HS-5 (cell line): ENCODE results near the gene JPH3.

Experiments
- DNase-seq: peaks from one replicate; pipeline ENCODE4 v3.0.0-alpha.2; 2012; ENCODE audit warnings: low read depth

Gene JPH3

DNA sequence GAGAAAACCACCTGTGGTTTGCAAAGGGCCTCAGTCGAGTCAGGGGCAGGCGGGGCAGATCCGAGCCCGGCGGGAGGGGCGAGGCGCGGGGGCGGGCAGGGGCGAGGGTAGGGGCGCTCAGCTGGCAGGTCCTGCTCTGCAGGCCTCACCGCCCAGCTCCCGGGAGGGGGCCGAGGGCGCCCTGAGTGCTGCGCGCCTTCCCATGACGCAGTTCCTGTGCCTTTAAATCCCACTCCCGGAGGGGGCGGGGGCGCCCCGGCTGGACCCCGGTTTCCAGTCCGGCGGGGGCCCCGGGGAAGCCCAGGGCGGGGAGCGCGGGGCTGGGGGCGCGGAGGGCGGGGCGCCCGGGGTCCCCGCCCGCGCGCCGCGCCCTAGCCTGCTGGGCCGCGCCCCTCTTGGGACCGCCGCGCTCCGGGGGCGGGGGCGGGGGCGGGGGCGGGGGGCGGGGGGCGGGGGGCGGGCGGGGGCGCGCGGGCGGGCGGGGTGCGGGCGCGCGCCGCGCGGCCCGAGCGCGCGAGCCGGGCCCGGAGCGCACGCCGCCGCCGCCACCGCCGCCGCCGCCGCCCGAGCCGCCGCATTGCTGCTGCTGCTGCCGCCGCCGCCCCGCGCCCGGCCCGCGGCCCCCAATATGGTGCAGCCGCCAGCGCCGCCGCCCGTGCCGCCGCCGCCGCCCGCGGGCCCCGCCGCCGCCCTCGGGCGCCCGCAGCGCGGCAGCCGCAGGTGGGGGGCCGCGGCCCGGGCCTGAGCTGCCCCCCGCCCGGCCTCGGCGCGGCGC, at the start of gene JPH3:
Gene JPH3 (plus strand): TSS at position 508 of the 775 bp plus-strand sequence. CDS start 639 bp downstream, outside the sequence.
- no peak for DNase-seq

DNA sequence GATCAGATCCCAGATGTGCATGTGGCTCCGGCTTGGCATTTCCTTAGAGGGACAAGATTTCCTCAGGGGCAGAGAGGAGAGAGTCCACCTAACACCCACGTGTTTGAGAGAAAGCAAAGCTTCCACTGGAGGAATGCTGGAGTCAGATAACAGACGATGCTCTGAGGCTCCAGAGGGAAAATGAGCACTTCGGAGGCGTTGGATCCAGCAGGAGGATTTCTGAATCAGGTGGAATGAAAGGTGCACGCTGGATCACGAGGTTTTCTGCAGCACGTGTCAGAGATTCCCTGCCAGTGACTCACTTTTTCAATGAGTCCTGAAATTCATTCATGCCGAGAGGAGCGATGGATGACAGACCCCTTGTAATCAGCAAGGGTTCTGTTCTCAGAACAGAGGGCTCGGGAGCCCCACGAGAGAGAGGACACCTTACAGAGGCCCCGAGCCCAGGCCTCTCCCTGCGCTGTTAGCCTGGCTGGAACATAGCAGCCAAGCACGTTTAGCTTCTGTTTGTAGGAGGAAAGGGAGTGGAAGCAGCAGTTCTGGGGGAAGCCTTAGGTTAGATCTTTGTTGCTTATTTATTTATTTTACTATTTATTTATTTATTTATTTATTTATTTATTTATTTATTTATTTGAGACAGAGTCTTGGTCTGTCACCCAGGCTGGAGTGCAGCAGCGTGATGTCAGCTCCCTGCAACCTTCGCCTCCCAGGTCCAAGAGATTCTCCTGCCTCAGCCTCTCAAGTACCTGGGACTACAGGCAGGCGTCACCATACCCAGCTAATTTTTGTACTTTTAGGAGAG, 49.3 kb upstream of the JPH3 start:
- no peak for DNase-seq

DNA sequence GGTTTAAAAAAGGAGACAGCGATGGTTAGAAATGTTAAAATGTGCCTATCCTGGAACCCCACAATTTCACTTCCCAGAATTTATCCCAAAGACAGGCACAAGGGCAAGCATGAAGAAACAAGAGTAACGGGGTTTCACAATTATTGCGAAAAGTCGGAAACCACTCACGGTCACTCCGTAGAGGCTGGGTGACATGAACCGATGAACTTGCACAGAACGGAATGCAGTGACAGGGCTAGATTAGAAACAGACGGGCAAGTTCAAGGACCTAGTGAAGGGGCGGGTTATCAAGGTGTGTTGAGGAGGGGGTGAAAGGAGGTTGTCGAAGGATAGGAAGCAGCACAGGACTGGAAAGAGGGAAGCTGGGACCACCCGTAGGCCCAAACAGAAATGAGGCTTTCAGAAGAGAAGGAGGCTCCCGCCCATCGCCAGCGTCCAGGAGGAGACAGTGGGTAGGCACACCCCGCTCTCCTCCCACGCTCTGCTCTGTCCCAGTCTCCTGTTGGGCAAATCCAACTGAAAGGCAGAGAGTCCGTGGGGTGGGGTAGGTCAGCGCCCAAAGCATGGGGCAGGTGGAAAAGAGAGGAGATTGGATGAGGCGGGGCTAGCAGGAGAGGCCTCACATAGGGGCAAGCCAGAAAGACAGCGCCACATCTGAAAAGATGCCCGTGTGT, 47.4 kb upstream of the JPH3 start:
- no peak for DNase-seq

DNA sequence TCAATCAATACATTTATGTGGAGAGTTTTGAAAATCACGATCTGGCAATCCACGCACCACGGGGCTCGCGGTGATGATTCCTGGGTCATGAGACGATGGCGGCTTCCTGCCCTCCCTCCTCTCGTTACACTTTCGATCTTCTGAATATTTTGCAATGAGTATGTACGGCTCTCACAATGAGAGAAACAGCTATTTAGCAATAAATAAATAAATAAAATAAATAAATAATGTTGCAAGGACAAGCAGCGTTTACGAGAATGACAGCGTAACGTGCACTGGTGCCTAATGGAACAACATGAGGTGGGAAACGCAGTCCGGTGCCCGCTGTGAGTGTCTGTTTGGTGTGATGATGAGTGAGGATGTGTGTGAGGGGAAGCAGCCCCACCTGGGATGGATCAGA, 46.7 kb upstream of the JPH3 start:
- no peak for DNase-seq

DNA sequence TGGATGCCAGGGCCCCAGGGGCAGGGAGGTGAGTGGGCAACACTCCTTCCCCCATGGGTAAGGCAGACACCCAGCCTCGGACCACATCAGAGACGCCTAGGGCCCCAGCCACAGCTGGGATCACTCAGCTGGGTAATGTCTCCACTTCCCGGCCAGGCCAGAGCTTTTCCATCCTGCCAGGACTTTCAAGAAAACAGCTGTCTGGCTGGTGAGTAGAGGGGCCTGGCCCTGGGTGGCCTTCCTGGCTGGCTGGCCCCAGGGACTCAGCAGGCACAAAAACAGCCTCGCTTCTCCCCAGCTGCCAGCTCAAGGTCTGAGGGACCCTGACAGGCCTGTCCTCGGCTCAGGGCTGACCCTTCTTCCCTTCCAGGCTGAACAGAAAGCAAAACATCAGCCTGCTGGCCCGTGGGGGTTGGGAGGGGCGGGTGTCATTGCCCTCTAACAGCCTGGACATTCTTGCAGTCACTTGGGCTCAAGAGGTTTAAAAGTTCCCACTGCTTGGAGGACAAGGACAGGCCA, 45.3 kb upstream of the JPH3 start:
- DNase-seq = no peak

DNA sequence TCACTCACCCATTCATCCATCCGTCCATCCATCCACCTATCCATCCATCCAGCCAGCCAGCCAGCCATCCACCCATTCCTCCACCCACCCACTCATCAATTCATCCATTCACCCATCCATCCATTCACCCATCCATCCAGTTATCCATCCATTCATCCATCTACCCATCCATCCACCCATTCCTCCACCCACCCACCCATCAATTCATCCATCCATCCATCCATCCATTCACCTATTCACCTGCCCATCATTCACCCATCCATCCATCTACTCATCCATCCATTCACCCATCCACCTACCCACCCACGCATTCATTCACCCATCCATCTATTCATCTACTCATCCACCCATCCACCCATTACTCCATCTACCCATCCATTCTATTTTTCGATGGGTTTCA, 43.6 kb upstream of the JPH3 start:
- DNase-seq = no peak

DNA sequence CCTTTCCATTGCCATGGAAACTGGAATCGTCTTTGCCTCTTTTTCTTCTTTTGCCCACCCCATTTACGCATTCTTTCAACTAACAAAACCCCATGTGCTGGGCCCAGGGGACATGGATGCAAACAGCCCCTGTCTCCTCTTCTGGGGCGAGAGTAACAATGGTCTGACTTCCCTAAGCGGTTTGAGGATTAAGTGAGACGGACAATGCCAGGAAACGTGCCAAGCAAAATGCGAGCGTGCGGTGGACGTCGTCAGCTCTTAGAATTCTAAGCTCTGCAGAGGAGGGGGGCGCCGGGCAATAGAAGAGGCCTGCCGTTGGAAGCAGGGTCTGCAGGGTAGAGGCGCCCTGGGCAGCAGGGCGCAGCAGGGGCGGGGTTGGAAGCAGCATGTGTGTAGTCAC, 42.4 kb upstream of the JPH3 start:
- no peak for DNase-seq

DNA sequence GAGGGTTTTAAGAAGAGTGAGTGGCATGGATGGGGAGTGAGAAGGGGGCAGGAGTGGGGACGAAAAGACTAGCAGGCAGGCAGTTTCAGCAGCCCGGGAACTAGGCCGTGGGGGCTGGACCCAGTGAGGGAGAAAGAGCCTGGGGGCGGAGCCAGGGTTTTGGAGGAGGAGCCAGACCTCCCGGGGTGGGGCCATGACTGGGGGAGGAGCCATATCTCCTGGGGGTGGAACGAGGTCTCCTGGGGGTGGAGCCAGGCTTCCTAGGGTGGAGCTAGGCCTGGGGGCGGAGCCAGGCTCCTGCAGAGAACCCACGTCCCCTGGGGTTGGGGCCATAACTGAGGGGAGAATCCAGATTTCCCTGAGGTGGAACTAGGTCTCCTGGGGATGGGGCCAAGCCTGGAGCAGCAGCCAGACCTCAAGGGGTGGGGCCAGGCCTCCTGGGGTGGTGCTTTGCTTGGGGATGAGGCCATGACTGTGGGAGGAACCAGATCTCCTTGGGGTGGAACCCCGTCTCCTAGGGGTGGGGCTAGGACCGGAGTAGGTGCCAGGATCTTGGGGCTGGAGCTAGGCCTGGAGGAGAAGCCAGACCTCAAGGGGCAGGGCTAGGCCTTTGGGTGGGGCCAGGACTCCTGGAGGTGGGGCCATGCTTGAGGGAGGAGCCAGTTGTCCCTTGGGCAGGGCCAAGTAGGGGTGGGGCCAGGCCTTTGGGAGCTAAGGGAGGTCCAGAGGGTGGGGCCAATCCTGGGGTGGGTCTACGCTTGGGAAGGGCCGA, 41.7 kb upstream of the JPH3 start:
- DNase-seq = no peak

DNA sequence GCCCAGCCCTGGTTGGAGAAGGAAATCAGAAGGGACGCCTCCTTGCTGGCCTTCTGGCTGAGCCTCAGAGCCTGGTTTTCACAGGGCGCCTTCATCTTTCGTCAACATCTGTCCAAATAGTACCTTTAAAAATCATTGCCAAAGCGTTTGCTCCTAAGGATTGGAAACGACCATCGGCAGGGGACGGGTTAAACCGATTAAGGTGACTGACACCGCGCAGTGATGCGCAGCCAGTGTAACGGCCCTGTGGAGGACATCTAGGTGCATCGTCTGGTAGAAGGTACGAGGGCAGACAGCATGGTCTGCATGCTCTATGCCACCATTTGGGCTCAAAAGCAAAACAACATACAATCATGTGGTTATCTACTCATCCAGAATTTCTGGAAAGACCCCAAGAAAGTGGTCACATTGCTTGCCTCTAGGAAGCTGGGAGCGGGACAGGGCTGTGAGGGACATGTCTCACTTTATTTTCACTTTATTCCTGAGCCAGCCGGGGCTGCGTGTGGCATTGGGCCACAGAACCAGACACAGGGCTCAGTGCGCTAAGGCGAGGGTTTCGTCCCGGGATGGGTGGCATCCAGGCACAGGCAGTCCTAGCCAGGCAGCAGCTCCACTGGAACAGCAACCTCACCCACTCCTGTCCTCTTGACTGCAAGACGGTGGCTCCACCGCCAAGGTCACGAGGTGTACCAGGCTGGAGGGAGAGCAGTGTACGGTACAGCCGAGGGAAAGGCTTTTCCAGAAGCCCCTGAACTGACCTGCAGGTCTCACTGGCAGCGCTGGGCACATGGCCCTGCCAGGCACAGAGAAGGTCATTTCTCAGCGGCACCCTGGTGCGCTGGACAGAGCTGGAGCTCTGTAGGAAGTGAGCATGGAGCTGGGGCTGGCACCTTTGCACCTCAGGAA, 40.9 kb upstream of the JPH3 start:
- no peak for DNase-seq

DNA sequence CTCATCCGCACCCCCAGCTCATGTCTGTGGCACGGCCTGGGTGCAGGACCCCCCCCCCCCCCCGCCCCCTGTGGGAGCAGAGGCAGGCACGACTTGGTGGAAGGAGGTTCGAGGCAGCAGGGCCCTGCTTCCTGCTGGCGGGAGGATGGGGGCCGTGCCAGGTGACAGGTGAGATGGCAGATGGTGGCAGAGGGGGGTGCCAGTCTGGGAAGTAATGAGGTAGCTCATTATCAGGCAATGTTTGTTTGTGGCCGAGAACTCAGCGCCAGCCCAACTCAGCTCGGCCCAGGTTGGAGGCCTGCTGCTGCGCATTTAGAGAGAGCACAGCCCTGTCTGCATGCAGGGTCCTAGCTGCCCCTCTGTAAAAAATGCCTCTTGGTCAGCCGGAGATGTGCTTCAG, 40.1 kb upstream of the JPH3 start:
- DNase-seq = no peak

DNA sequence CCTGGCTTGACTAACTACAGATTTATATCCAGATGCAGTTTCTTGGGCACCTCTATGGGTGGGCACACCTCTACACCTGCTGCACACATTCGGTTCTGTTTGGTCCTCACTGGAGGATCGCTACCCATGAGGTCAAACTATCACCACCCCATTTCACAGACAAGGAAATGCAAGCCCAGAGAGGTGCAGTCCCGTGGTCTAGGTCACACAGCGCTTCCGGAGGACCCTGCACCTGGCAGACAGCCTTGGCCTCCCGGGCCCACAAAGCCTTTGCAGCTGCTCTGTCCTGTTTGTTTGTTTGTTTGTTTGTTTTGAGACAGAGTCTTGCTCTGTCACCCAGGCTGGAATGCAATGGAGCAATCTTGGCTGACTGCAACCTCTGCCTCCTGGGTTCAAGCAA, 39.3 kb upstream of the JPH3 start:
- no peak for DNase-seq

DNA sequence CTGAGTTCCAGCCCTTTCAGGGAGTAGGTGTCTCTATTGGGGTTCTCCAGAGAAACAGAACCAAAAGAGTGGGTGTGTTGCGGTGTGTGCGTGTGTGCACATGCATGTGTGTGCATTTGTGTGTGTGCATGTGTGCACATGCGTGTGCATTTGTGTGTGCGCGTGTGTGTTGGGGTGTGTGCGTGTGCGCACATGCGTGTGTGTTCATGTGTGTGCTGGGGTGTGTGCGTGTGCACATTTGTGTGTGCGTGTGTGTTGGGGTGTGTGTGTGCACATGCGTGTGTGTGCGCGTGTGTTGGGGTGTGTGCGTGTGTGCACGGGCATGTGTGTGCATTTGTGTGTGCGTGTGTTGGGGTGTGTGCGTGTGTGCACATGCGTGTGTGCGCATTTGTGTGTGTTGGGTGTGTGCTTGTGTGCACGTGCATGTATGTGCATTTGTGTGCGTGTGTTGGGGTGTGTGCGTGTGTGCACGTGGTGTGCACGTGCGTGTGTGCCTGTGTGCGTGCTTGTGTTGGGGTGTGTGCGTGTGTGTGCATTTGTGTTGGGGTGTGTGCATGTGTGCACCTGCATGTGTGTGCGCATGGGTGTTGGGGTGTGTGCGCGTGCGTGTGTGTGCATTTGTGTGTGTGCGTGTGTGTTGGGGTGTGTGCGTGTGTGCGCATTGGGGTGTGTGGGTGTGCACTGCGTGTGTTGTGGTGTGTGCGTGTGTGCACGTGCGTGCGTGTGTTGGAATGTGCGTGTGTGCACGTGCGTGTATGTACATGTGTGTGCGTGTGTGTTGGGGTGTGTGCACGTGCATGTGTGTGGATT, 38.4 kb upstream of the JPH3 start:
- no peak for DNase-seq

DNA sequence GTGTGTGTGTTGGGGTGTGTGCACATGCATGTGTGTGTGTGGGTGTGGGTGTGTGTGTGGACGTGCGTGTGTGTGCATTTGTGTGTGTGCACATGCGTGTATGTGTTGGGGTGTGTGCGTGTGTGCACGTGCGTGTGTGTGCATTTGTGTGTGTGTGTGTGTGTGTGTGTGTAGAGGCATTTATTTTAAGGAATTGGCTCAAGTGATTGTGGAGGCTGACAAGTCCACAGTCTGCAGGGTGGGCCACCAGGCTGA, 37.9 kb upstream of the JPH3 start:
- no peak for DNase-seq

DNA sequence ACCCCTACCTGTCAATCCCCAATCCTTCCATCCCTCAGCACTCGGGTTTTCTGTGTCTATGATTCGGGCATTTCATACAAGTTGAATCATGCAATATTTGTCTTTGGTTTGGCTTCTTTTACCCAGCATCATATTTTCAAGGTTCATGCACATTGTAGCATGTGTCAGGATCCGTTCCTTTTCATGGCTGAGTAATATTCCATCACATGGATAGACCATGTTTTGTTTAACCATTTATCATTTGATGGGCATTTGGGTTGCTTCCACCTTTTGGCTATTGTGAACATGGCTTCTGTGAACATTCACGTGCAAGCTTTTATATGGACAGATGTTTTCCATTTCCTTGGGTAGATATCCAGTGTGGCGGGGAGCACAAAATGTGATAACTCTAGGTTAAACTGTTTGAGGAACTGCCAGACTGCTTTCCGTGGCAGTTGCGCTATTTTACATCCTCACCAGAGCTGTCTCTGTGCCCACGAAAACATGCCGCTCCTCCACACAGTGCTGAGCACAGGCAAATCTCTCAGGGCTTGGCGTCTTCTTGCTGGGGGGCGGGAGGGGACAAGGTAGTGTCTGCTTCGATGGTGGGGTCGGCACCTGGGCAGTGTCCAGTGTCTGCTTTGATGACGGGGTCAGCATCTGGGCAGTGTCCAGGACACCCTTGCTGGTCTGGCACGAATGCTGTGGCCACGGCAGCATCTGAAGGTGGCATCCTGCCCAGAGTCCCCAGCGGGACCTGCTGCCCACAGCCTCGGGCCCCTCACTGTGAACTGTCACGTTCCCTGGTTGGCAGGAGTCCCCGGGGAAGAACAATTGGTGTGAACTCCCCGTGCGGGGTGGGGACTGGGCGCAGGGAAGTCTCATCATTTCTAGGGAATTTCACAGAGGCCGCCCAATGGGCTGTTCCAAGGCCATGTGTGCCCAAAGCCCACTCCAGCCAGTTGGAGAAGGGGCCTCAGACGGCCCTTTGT, 32.4 kb upstream of the JPH3 start:
- no peak for DNase-seq

DNA sequence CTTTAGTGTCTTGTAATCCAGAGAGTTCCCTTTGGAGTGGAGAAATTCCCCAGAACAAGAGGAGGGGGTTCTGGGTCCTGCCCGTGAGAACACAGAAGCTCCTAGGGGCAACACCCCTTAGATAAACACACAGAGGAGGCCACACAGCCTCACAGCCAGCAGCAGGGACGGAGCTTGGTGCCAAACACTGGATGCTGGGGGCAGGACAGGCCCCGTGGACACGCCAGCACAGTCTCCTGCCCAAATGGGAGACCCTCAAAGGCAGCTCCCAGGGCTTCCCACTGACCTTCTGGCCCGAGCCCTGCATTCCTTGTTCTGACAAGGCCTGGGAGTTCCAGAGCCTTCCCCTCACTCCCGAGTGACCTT, 31.8 kb upstream of the JPH3 start:
- DNase-seq = no peak

DNA sequence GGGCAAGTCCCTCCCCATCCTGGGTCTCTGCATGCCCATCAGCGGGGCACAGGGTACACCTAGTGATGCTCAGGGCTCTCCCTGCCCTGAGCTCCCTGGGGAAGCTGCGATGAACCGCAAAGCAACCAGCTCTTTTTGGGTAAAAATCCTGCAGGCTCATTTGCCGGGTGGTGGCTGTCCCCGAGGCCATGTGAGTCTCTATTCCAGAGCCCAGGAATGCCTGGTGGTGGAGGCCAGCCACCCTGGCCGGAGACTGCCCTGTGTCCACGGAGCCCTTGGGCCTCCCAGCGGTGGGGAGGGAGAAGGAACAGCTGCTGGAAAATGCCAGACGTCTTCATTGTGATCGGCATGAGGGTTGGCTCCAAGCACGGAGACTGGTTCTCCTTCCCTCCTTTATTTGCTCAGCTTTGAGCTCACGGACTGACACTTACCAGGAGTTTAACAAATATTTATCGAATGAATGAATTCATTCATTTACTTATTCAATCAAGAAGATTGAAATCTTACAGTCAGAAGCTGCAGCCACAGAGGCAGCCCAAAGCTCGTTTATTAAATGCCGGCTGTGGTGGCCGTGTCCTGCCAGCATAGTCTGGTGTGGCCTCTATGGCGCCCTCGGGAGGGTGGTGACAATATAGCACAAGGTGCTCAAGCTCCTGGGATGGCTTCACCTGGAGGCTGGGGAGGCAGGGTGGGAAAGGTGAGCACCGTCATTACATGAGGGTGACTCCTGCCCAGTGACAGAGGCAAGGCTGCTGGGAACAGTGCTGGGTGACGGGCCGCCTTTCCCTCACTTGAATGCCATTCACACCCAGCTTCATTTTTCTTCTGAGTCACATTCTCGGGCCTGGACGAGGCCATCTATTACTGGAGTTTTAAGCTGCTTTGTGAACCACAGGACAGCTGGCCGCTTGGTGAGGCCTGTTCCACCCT, 31.1 kb upstream of the JPH3 start:
- no peak for DNase-seq

DNA sequence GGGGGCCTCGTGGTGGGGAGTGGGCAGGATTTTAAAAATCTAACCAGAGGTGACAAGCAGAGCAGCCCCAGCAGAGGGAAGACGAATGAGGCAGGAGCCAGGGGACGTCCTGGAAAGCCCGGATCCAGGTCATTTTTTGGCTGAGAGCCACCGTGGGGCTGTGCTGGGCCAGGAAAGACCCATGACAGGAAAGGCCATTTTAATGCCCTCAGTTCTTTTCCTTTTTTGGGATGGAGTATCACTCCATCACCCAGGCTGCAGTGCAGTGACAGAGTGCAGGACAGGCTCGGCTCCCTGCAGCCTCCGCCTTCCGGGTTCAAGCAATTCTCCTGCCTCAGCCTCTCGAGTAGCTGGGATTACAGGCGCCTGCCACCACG, 30.5 kb upstream of the JPH3 start:
- DNase-seq = no peak

DNA sequence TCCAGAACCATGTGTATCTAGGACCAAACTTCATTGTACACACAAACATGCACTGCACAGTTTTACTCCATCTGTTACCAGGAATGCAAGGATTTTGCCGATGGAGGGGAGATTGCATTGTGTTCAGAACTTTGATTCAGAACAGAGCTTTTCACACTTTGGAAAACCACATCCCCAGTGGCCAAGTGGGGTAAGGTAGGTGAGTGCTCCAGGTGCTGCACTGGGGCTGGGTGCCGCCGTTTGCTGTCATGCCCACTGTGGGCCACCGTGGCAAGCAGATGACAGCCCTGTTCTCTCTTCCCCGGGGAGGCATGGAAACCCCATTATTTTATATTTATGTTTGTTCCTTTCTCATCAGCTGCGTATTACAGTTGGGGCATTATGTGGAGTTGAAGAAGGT, 29.3 kb upstream of the JPH3 start:
- no peak for DNase-seq
